GM12872 (cell line): ENCODE data around the gene ZNF536.

ENCODE experiments used
- TF ChIP-seq, protein P1 (sequence below): IDR thresholded peaks from 3 replicates; pipeline ENCODE4 v1.5.1; 2011; ENCODE audit warnings: low read depth, mild to moderate bottlenecking, low read length, moderate library complexity; ENCODE audit not compliant: insufficient read depth

ZNF536 gene

DNA sequence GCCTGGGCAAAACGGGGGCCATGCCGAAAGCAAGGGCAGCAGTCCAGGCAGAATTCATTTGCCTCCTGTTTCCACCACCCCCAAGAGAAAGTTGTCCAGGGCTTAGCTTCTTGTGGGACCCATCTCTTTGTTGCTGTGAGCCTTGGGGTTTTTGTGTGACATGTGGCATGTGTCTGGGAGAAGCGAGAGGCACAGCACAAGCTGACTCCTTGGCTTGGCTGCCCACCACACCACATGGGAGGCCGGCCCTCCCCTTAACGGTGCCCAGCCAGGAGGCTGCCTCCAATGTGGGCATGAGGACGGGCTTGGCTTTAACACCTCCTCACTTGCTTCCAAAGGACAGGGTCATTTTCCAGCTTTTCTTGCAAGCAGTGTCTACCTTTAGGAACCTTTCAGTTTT, 81.6 kb downstream of the ZNF536 start:
- TF ChIP-seq, protein P1, sequence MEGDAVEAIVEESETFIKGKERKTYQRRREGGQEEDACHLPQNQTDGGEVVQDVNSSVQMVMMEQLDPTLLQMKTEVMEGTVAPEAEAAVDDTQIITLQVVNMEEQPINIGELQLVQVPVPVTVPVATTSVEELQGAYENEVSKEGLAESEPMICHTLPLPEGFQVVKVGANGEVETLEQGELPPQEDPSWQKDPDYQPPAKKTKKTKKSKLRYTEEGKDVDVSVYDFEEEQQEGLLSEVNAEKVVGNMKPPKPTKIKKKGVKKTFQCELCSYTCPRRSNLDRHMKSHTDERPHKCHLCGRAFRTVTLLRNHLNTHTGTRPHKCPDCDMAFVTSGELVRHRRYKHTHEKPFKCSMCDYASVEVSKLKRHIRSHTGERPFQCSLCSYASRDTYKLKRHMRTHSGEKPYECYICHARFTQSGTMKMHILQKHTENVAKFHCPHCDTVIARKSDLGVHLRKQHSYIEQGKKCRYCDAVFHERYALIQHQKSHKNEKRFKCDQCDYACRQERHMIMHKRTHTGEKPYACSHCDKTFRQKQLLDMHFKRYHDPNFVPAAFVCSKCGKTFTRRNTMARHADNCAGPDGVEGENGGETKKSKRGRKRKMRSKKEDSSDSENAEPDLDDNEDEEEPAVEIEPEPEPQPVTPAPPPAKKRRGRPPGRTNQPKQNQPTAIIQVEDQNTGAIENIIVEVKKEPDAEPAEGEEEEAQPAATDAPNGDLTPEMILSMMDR: no peak

DNA sequence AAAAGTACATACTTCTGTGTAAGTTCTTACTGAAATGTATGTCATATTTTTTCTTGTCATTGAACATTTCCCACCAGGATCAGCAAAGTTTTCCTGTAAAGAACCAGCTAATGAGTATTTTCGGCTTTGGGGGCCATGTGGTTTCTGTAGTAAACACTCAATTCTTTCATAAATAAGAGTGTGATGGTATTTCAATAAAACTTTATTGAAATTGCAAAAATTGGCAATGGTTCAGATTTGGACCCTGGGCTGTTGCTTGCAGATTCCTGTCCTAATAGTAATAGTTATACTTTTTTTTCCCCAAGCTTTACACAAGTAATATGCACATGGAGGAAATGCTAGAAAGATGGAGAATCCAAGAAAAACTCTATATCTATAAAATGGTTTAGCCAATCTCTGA, 83.7 kb downstream of the ZNF536 start:
- TF ChIP-seq, protein P1: no peak

DNA sequence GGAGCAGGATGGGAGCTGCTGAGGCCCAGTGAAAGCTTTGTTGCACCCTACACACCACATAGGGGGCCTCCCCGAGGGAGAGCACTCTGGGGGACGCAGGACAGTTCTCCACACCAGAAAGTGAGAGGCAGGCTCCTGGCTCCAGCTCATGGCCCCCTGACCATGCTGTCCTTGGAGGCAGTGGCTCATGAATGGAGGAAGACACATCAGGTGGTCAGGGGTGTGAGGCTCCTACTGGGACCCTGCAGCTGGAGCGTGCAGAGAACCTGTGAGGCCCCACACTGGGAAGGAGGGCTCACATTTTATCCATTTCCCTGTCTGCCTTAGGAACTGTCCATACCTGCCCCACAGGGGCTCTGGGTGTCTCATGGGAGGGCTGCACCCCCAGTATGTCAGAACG, 85.3 kb downstream of the ZNF536 start:
- TF ChIP-seq, protein P1: no peak

DNA sequence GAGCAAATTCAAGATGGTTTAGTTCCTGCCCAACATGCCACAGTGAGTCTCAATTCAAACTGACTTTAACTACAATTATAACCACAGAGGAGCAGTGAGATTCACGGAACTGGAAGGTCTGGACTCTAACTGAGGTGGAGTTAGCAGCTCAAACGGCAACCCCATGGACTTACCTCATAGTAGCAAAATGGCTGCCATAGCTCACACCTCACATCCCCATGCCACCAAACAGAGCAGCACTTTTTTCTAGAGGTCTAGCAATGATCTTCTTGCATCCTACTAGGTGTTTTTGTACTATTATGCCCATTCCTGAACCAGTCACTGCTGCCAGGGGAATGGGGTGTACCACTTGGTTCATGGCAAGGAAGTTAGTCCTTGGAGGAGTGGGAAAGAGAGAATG, 87.7 kb downstream of the ZNF536 start:
- TF ChIP-seq, protein P1: no peak

DNA sequence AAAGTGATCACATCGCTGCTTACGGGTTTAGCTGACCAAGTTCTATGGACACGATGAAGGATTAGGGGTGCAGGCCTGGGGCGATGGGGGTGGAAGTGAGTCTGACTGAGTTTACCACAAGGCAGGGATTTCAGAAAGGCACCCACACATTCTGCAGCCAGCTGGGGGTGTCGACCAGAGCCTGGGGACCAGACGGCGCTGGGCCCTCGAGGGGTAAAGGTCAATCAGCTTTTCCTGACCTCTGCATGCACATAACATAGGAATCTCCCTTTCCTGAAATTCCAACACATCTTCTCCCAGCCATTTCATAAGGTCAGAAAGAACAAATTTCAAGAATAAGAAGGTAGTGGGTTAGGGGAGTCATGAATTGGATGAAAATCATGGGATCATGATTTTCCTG, 92.0 kb downstream of the ZNF536 start:
- TF ChIP-seq, protein P1: no peak

DNA sequence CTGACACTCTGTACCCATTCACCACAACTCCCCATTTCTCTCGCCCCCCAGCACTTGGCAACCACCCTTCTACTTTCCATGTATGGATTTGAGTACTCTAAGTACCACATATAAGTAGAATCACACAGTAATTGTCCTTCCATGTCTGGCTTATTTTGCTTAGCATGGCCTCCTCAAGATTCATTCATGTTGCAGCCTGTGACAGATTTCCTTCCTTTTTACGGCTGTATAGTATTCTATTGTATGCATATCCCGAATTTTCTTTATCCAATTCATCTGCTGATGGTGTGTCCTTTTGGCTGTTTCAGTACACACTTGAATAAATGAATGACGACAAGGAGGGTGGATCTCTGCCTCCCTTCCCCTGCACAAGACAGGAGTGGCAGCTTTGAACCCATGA, 95.1 kb downstream of the ZNF536 start:
- TF ChIP-seq, protein P1: no peak

DNA sequence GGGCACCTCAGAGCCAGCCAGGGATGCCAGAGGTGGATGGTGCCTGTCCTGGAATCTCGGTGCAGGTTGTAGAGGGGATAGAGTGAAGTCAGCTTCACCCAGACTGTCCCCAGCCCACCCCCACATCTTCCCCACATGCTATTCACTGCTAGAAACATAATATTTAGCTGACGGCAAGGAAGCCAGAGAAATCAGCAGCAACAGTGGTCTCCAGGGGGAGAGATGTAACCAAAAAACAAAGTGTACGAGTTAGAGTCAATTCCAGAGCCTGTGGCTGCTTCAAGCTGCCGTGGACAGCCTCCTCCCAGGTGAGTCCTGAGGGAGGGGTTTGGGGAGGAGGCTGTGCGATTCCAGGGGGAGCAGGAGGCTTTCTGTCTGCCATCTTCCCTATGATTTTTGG, 97.6 kb downstream of the ZNF536 start:
- TF ChIP-seq, protein P1: no peak

DNA sequence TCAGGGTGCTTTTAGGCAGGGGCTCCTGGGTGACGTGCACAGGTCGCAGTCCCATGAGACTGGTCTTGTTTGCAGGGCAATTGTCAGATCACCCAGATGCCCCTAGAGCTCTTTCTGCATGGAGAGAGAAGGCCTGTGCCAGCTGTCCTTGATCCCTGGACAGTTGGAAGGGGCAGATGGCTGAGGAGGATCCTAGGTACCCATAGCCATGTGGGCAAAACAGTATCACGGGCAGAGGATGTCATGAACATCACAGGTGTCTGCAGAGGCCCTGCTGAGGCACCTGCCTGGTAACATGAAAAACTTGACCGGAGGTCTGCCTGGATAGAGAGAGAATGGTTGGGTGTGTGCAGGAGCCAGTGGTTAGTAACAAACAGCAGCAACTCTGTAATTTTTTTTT, 99.3 kb downstream of the ZNF536 start:
- TF ChIP-seq, protein P1: no peak
